Iris pigment epithelial cell (primary cell): ENCODE data around the gene ZEB2.
A peak's percentile ranks its signal among the peaks of the same experiment; 100 is the strongest.

ENCODE experiments used
- DNase-seq: peaks from one replicate; pipeline ENCODE4 v3.0.0-alpha.2; 2011; ENCODE audit warnings: low read depth

Gene ZEB2

DNA sequence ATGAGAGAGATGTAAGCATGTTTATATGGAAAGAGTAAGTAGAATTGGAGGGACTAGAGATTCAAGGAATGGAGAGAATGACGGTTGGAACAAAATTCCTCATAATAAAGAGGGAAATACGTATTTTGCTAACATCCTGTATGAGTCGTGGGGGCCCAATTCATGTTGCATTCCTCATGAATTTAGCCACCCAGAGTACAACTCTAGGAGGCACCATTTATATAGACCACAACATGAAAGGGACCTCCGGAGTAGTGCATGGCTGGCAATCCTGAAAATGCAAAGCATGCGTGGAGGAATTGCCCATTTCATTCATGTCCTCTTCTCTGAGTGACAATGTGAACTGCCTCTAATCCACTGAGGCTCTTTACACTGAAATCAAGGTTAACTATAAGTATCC, 168.2 kb downstream of the ZEB2 start:
- no peak for DNase-seq

- peak; percentile 64 for DNase-seq
Observed at GRCh38 chr2:144350151-144350802, 169.6 kb downstream of the ZEB2 start.

DNA sequence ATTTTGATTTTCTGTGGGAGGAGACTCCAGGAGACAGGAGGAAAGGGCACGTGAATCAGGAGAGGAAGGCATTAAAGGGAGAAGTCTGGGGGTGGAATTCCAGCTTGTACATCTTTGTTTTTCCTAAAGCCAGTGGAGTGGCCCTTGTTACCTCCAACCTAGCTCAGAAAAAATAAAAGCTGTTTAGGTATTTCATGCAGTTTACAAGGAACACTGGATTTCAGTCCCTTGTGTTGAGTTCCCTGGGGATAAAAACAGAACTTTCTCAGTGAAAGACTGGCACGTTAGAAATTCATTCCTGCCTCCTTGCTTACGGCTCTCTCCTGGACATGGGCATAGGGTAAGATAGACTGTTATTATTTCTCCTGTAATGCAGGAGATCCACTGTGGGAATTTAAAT, 170.2 kb downstream of the ZEB2 start:
- DNase-seq, result no peak

DNA sequence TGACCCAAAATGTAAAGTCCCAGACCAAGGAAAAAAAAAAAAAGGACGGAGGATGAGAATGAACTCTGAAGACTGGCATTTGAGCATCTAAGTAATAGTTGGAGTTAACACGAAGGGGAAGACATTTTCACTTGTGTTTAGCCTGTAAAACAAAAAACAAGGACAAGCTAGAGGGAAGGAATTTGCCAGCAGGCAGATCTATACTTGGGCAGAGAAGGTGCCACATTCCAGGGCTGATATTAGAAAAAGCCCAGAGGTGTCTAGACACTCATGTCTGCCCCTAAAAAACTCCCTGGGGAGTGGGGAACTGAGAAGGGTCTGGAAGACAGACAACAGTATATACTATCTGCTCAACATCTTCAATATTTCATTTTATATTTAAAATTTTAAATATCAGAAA, 171.1 kb downstream of the ZEB2 start:
- no peak for DNase-seq

DNA sequence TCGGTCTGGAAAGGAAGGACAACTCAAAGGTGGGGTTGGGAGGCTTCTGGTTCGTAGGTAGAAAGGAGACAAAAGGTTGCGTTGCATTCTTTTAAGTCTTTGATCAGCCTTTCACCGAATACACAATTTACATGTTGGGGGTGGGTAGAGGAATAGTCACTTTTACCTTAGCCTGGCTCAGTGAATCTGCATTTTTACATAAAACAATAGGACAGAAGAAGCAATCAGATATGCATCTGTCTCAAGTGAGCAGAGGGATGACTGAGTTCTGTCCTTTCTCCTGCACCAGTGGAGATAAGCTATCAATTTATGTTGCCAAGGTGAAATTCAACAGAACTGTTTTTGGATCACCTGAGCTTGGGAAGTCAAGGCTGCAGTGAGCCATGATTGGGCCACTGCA, 173.7 kb downstream of the ZEB2 start:
- DNase-seq, result no peak

- no peak for DNase-seq
Observed at GRCh38 chr2:144343145-144343544, 176.8 kb downstream of the ZEB2 start.

DNA sequence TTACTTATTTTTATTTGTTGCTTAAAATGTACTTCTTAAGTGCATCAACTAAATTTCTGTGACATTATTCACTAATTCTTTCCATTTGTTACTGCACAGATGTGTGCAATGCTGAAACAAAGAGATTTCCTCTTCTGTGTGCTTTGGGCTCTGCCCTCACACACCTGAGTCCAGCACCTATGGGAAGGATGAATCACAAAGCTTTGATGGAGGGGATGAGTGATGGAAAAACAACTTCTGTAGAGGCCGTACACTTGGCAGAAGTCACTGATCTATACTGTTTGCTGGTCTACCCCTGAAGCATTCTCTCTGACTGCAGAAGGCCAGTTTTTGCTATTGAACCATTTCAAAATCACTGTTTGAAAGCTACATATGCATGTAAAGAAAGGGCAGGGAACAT, 178.4 kb downstream of the ZEB2 start:
- DNase-seq, result no peak

DNA sequence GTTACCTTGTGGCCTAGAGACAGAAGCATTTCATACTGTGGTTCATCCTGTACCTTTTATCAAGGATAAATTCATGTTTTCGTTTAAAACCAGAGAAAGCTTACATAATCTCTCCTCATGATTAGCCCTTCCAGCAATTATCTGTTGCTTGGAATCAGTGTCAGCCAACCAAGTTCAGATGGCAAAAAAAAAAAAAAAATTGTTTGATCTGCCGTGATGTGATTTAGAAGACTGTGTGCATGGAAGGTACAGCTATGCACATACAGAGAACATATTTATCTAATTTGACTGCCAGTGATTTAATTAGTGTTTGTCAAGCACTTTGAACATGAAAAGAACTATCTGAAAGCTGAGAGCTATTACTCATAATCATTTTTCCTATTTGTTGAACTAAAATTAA, 180.9 kb downstream of the ZEB2 start:
- no peak for DNase-seq

DNA sequence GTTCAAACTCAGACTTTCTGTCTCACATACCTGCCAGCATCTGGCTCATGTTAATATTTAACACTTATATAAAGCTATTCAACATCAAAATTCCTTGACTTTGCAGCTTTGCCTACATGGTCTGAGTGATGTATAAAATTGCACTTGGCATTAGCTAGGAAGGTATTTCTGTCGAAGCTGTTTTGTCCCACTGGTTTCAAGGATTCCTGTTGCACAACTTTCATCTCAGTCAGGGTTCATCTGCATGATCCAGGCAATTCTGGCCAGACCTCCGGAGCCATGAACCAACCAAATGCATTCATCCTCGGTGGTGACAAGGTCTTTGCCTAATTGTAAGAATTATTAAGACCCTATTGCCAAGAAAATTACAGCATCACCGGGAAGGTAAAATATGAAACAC, 185.4 kb downstream of the ZEB2 start:
- DNase-seq, result no peak
